GM12878 (cell line): ENCODE data around the gene ENTREP1. TPM values are rescaled to one million over a fixed set of nuclear protein-coding genes. Genes with fewer than 3 reads are reported as not detected.

Experiments used
- ATAC-seq: fragments of 200-7000 bp; cut with Tn5 transposase; 3 replicates; pipeline ENCODE4 v1.9.1; 2020; ENCODE audit warnings: mild to moderate bottlenecking, moderate library complexity
- BruUV-seq: library from RNA; stranded (reverse); fragments of 400-500 nt; replicated peaks from 2 replicates; lab custom pipeline; 2021; lab: Mats Ljungman, UMichigan
- CTCF ChIA-PET: fragments of 300-600 bp; sonication (Branson Sonifier 250); formaldehyde crosslinking; extraction: SDS; loops from one replicate; lab custom pipeline; 2021; ENCODE audit warnings: inconsistent platforms; lab: Yijun Ruan, JAX
- POLR2A ChIA-PET: fragments of 350-600 bp; formaldehyde crosslinking; extraction: SDS; loops from one replicate; lab custom pipeline; 2021; ENCODE audit warnings: inconsistent platforms; lab: Charles Lee
- RAD21 ChIA-PET: fragments of 300-600 bp; sonication (Branson Sonifier 250); formaldehyde crosslinking; loops from one replicate; lab custom pipeline; 2023; ENCODE audit warnings: antibody characterized with exemption; ENCODE audit not compliant: unreplicated experiment; lab: Charles Lee
- SMC1A ChIA-PET: fragments of 300-600 bp; sonication (Branson Sonifier 250); formaldehyde crosslinking; loops from one replicate; lab custom pipeline; 2023; ENCODE audit not compliant: unreplicated experiment, uncharacterized antibody; lab: Charles Lee
- DNase-seq: peaks from one replicate; pipeline ENCODE4 v3.0.0-alpha.2; 2011; ENCODE audit warnings: low read depth, low spot score
- FAIRE-seq: peaks from 3 replicates; lab custom pipeline; 2011; peaks lifted over from hg19 to GRCh38; lab: Jason Lieb, UNC
- H2AFZ ChIP-seq: 2 replicates; pipeline ENCODE4 v1.6.0; 2011; ENCODE audit warnings: low read depth, low read length, control low read depth; ENCODE audit not compliant: control insufficient read depth
- H3K27ac ChIP-seq: 2 replicates; pipeline ENCODE4 v1.5.1; 2011; ENCODE audit warnings: control low read depth; ENCODE audit not compliant: control insufficient read depth, insufficient read depth
- H3K27me3 ChIP-seq, 2 experiments: replicated peaks in 1 of 2; 2 replicates each; pipeline versions ENCODE4 v1.6.0 to v1.6.1; 2011; ENCODE audit warnings: low read length in 1 of 2; ENCODE audit not compliant: control insufficient read depth in 2 of 2, insufficient read depth in 2 of 2
- H3K36me3 ChIP-seq, 2 experiments: 2 replicates each; pipeline ENCODE4 v1.5.1; 2011; ENCODE audit warnings: low read length in 1 of 2; ENCODE audit not compliant: control insufficient read depth in 2 of 2, insufficient read depth in 2 of 2
- H3K4me1 ChIP-seq: 2 replicates; pipeline ENCODE4 v1.6.1; 2011; ENCODE audit warnings: mild to moderate bottlenecking, low read length, moderate library complexity, mixed read lengths; ENCODE audit not compliant: control insufficient read depth, insufficient read depth
- H3K4me2 ChIP-seq: 2 replicates; pipeline ENCODE4 v1.6.0; 2011; ENCODE audit warnings: control low read depth; ENCODE audit not compliant: control insufficient read depth, insufficient read depth
- H3K4me3 ChIP-seq: fragments of 200-600 bp; sonication (generic); 2 replicates; pipeline ENCODE4 v1.5.1; 2016
- H3K79me2 ChIP-seq: 2 replicates; pipeline ENCODE4 v1.6.0; 2011; ENCODE audit warnings: low read length; ENCODE audit not compliant: control insufficient read depth, insufficient read depth
- H3K9ac ChIP-seq: 2 replicates; pipeline ENCODE4 v1.8.0; 2011; ENCODE audit warnings: low read length, control low read depth, mixed read lengths; ENCODE audit not compliant: control insufficient read depth, insufficient read depth
- H3K9me3 ChIP-seq: replicated peaks from 3 replicates; pipeline ENCODE4 v1.5.1; 2011; ENCODE audit warnings: mild to moderate bottlenecking, low read length; ENCODE audit not compliant: control insufficient read depth, insufficient read depth
- H4K20me1 ChIP-seq: 2 replicates; pipeline ENCODE4 v1.6.0; 2011; ENCODE audit not compliant: control insufficient read depth, insufficient read depth
- BHLHE40 ChIP-seq, 2 experiments: fragments of 450-650 bp in 1 of 2; IDR thresholded peaks; 2 replicates each; pipeline ENCODE4 v1.6.1; 2011 to 2017; ENCODE audit warnings: low read depth in 2 of 2, borderline replicate concordance in 1 of 2, improper control_type of control experiment in 1 of 2, low read length in 1 of 2, mild to moderate bottlenecking in 1 of 2
- CHD2 ChIP-seq: IDR thresholded peaks from 2 replicates; pipeline ENCODE4 v1.6.1; 2011; ENCODE audit warnings: low read depth, low read length, improper control_type of control experiment, borderline replicate concordance
- EZH2 ChIP-seq: IDR thresholded peaks from 2 replicates; pipeline ENCODE4 v1.6.1; 2012; ENCODE audit warnings: low read depth, mild to moderate bottlenecking, control low read depth, inconsistent platforms, low read length, borderline replicate concordance; ENCODE audit not compliant: control insufficient read depth
- IKZF1 ChIP-seq: fragments of 450-650 bp; conservative IDR thresholded peaks from 2 replicates; pipeline ENCODE4 v1.6.1; 2017; ENCODE audit warnings: antibody characterized with exemption, mild to moderate bottlenecking
- IRF3 ChIP-seq: fragments of 450-650 bp; IDR thresholded peaks from 2 replicates; pipeline ENCODE4 v1.6.1; 2014; ENCODE audit warnings: mild to moderate bottlenecking
- JUND ChIP-seq: IDR thresholded peaks from 2 replicates; pipeline ENCODE4 v1.6.1; 2012; ENCODE audit warnings: low read depth, mild to moderate bottlenecking, low read length, improper control_type of control experiment, moderate library complexity
- NR2C1 ChIP-seq: fragments of 450-650 bp; IDR thresholded peaks from 2 replicates; pipeline ENCODE4 v1.6.1; 2017; ENCODE audit warnings: antibody characterized with exemption, mild to moderate bottlenecking, moderate library complexity
- PAX8 ChIP-seq: fragments of 450-650 bp; IDR thresholded peaks from 2 replicates; pipeline ENCODE4 v1.6.1; 2017; ENCODE audit warnings: mild to moderate bottlenecking, moderate library complexity
- PKNOX1 ChIP-seq: fragments of 450-650 bp; IDR thresholded peaks from 2 replicates; pipeline ENCODE4 v1.6.1; 2016; ENCODE audit warnings: mild to moderate bottlenecking
- SP1 ChIP-seq: IDR thresholded peaks from one replicate; pipeline ENCODE4 v1.6.1; 2011; ENCODE audit warnings: low read depth, low read length
- TBL1XR1 ChIP-seq: IDR thresholded peaks from 2 replicates; pipeline ENCODE4 v1.6.1; 2012; ENCODE audit warnings: low read depth, low read length, improper control_type of control experiment
- WGBS: methylation state at CpG from one replicate; pipeline ENCODE4 v1.1.6; 2016; ENCODE audit warnings: low lambda C conversion rate; ENCODE audit not compliant: insufficient replicate concordance, insufficient coverage; ENCODE audit errors: missing lambda C conversion rate; 5-methylcytosine and 5-hydroxymethylcytosine counted together
- in situ Hi-C: fragments of 300-500 bp; cut with MboI; formaldehyde crosslinking; loops from 9 replicates; pipeline ENCODE4 v1.14.3; 2018; ENCODE audit warnings: mixed read lengths
- intact Hi-C: fragments of 100-400 bp; cut with micrococcal nuclease; formaldehyde crosslinking; loops from one replicate; pipeline ENCODE4 v1.14.2; 2022; ENCODE audit not compliant: unreplicated experiment
- polyA plus RNA-seq, 11 experiments: library from polyadenylated mRNA; depleted of rRNA in 4 of 11; unstranded in 6 of 11; stranded (reverse) in 5 of 11; fragments of >200 nt; fragmentation: Nextera tagmentation in 4 of 11; fragmentation: Illumina TruSeq in 1 of 11; extraction: Ambion mirVana in 4 of 11; extraction: Trizol in 1 of 11; gene quantifications; 1 replicate in 1 of 11; 2 replicates in 10 of 11; pipeline versions ENCODE4 v1.2.1 to v1.2.3, GENCODE V29; 2011 to 2016; ENCODE audit warnings: inconsistent platforms in 2 of 11, missing spikeins in 2 of 11, low read depth in 1 of 11
- total RNA-seq, 4 experiments: library from RNA; depleted of rRNA in 3 of 4; stranded (reverse); fragments of >200 nt in 3 of 4; fragmentation: Illumina TruSeq in 1 of 4; extraction: Trizol in 1 of 4; gene quantifications; 2 replicates each; pipeline versions ENCODE4 v1.2.1 to v1.2.3, GENCODE V29; 2013 to 2021
- TF ChIP-seq, protein P1 (sequence below): fragments of 450-650 bp; IDR thresholded peaks from 2 replicates; pipeline ENCODE4 v1.6.1; 2017; ENCODE audit warnings: mild to moderate bottlenecking, moderate library complexity

The ENTREP1 gene
- total and polyA plus RNA-seq, 10 of the 15 experiments (the other 5 are each of a cell fraction or from before 2014, with no cell fraction given): not detected

DNA sequence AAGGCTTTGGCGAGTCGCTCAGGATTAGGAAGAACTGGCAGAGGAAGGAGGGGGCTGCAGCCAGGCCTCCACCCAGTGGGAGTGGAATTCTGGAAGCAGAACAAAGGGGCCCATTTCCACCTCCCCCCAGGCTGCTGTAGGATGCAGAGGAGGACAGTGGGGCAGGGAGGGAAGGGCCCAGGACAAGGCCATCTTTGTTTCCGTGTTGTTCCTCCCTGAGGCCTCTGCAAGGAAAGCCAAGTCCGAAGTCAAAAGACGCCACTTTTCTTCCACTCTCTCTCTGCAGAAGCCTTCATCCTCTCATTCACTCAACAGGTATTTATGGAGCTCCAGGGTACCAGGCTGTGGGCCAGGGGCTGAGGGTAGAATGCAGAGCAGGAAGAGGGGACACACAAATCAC is 70.7 kb downstream of the ENTREP1 start:
- no peak overlapping the region for H2AFZ ChIP-seq
- H3K4me1 ChIP-seq: no peaks in the 10 kb centered on the region
- 74% methylated on average over 5 of the region's 5 CpGs for WGBS
- no TSS peak for BruUV-seq
- no peak overlapping the region for H3K9ac ChIP-seq
- ChIA-PET SMC1A (no interaction called here), POLR2A (no interaction called here), CTCF (no interaction called here), RAD21 (no interaction called here)
- TF ChIP-seq PKNOX1: no peak
- TF ChIP-seq SP1: no peak
- DNase-seq (no peak), ATAC-seq (no peak), FAIRE-seq (no peak)
- H3K4me2 ChIP-seq: no peak overlapping the region
- no peaks in the 10 kb centered on the region for H3K9me3 ChIP-seq
- no peaks in the 10 kb centered on the region for H4K20me1 ChIP-seq
- H3K36me3 ChIP-seq: no peaks in the 10 kb centered on the region
- in situ Hi-C loops: no loop called here
- H3K27me3 ChIP-seq: no peaks in the 10 kb centered on the region; a peak in 1 of 4 replicates
- intact Hi-C loops: no loop called here
- no peaks in the 10 kb centered on the region for H3K79me2 ChIP-seq
- no peak overlapping the region for H3K27ac ChIP-seq
- no peak overlapping the region for H3K4me3 ChIP-seq

GRCh38 chr9:69396759-69397158 is 71.7 kb downstream of the ENTREP1 start:
- SMC1A ChIA-PET: no interaction called here
- FAIRE-seq (no peak), DNase-seq (no peak), ATAC-seq (no peak)
- Histone ChIP-seq H3K27ac (no peak overlapping the region), H3K36me3 (no peaks in the 10 kb centered on the region), H3K4me3 (no peak overlapping the region), H4K20me1 (no peaks in the 10 kb centered on the region), H3K9ac (no peak overlapping the region), H3K4me2 (no peak overlapping the region), H2AFZ (no peak overlapping the region), H3K27me3 (no peaks in the 10 kb centered on the region), H3K4me1 (no peaks in the 10 kb centered on the region), H3K9me3 (no peaks in the 10 kb centered on the region), H3K79me2 (no peaks in the 10 kb centered on the region)
- 62% methylated on average over 2 of the region's 2 CpGs for WGBS
- in situ Hi-C loops (no loop called here), intact Hi-C loops (no loop called here)
- POLR2A ChIA-PET: no interaction called here
- no TSS peak for BruUV-seq
- CTCF ChIA-PET: no interaction called here
- TF ChIP-seq NR2C1 (no peak), TBL1XR1 (no peak), IRF3 (no peak), IKZF1 (no peak), CHD2 (no peak), EZH2 (no peak), BHLHE40 (IDR thresholded peaks at IDR 0.05; ENCODE audit: borderline replicate concordance in 1 of 2, low read depth in 2 of 2, low read length in 1 of 2) (no peak), JUND (no peak), PAX8 (no peak)
- TF ChIP-seq, protein P1, sequence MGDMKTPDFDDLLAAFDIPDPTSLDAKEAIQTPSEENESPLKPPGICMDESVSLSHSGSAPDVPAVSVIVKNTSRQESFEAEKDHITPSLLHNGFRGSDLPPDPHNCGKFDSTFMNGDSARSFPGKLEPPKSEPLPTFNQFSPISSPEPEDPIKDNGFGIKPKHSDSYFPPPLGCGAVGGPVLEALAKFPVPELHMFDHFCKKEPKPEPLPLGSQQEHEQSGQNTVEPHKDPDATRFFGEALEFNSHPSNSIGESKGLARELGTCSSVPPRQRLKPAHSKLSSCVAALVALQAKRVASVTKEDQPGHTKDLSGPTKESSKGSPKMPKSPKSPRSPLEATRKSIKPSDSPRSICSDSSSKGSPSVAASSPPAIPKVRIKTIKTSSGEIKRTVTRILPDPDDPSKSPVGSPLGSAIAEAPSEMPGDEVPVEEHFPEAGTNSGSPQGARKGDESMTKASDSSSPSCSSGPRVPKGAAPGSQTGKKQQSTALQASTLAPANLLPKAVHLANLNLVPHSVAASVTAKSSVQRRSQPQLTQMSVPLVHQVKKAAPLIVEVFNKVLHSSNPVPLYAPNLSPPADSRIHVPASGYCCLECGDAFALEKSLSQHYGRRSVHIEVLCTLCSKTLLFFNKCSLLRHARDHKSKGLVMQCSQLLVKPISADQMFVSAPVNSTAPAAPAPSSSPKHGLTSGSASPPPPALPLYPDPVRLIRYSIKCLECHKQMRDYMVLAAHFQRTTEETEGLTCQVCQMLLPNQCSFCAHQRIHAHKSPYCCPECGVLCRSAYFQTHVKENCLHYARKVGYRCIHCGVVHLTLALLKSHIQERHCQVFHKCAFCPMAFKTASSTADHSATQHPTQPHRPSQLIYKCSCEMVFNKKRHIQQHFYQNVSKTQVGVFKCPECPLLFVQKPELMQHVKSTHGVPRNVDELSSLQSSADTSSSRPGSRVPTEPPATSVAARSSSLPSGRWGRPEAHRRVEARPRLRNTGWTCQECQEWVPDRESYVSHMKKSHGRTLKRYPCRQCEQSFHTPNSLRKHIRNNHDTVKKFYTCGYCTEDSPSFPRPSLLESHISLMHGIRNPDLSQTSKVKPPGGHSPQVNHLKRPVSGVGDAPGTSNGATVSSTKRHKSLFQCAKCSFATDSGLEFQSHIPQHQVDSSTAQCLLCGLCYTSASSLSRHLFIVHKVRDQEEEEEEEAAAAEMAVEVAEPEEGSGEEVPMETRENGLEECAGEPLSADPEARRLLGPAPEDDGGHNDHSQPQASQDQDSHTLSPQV: no peak
- RAD21 ChIA-PET: no interaction called here
